GM12878 (cell line): Measurements from ENCODE around the gene TRPM6. TPM values are rescaled to one million over a fixed set of nuclear protein-coding genes. Genes with fewer than 3 reads are reported as not detected.
A peak's percentile ranks its signal among the peaks of the same experiment; 100 is the strongest.

Experiments
- ATAC-seq: fragments of 200-7000 bp; cut with Tn5 transposase; 3 replicates; pipeline ENCODE4 v1.9.1; 2020; ENCODE audit warnings: mild to moderate bottlenecking, moderate library complexity
- BruUV-seq: library from RNA; stranded (reverse); fragments of 400-500 nt; replicated peaks from 2 replicates; lab custom pipeline; 2021; lab: Mats Ljungman, UMichigan
- CTCF ChIA-PET: fragments of 300-600 bp; sonication (Branson Sonifier 250); formaldehyde crosslinking; extraction: SDS; loops from one replicate; lab custom pipeline; 2021; ENCODE audit warnings: inconsistent platforms; lab: Yijun Ruan, JAX
- POLR2A ChIA-PET: fragments of 350-600 bp; formaldehyde crosslinking; extraction: SDS; loops from one replicate; lab custom pipeline; 2021; ENCODE audit warnings: inconsistent platforms; lab: Charles Lee
- RAD21 ChIA-PET: fragments of 300-600 bp; sonication (Branson Sonifier 250); formaldehyde crosslinking; loops from one replicate; lab custom pipeline; 2023; ENCODE audit warnings: antibody characterized with exemption; ENCODE audit not compliant: unreplicated experiment; lab: Charles Lee
- SMC1A ChIA-PET: fragments of 300-600 bp; sonication (Branson Sonifier 250); formaldehyde crosslinking; loops from one replicate; lab custom pipeline; 2023; ENCODE audit not compliant: unreplicated experiment, uncharacterized antibody; lab: Charles Lee
- DNase-seq: peaks from one replicate; pipeline ENCODE4 v3.0.0-alpha.2; 2011; ENCODE audit warnings: low read depth, low spot score
- FAIRE-seq: peaks from 3 replicates; lab custom pipeline; 2011; peaks lifted over from hg19 to GRCh38; lab: Jason Lieb, UNC
- H2AFZ ChIP-seq: 2 replicates; pipeline ENCODE4 v1.6.0; 2011; ENCODE audit warnings: low read depth, low read length, control low read depth; ENCODE audit not compliant: control insufficient read depth
- H3K27ac ChIP-seq: 2 replicates; pipeline ENCODE4 v1.5.1; 2011; ENCODE audit warnings: control low read depth; ENCODE audit not compliant: control insufficient read depth, insufficient read depth
- H3K27me3 ChIP-seq, 2 experiments: replicated peaks in 1 of 2; 2 replicates each; pipeline versions ENCODE4 v1.6.0 to v1.6.1; 2011; ENCODE audit warnings: low read length in 1 of 2; ENCODE audit not compliant: control insufficient read depth in 2 of 2, insufficient read depth in 2 of 2
- H3K36me3 ChIP-seq, 2 experiments: 2 replicates each; pipeline ENCODE4 v1.5.1; 2011; ENCODE audit warnings: low read length in 1 of 2; ENCODE audit not compliant: control insufficient read depth in 2 of 2, insufficient read depth in 2 of 2
- H3K4me1 ChIP-seq: 2 replicates; pipeline ENCODE4 v1.6.1; 2011; ENCODE audit warnings: mild to moderate bottlenecking, low read length, moderate library complexity, mixed read lengths; ENCODE audit not compliant: control insufficient read depth, insufficient read depth
- H3K4me2 ChIP-seq: 2 replicates; pipeline ENCODE4 v1.6.0; 2011; ENCODE audit warnings: control low read depth; ENCODE audit not compliant: control insufficient read depth, insufficient read depth
- H3K4me3 ChIP-seq: fragments of 200-600 bp; sonication (generic); 2 replicates; pipeline ENCODE4 v1.5.1; 2016
- H3K79me2 ChIP-seq: 2 replicates; pipeline ENCODE4 v1.6.0; 2011; ENCODE audit warnings: low read length; ENCODE audit not compliant: control insufficient read depth, insufficient read depth
- H3K9ac ChIP-seq: 2 replicates; pipeline ENCODE4 v1.8.0; 2011; ENCODE audit warnings: low read length, control low read depth, mixed read lengths; ENCODE audit not compliant: control insufficient read depth, insufficient read depth
- H3K9me3 ChIP-seq: replicated peaks from 3 replicates; pipeline ENCODE4 v1.5.1; 2011; ENCODE audit warnings: mild to moderate bottlenecking, low read length; ENCODE audit not compliant: control insufficient read depth, insufficient read depth
- H4K20me1 ChIP-seq: 2 replicates; pipeline ENCODE4 v1.6.0; 2011; ENCODE audit not compliant: control insufficient read depth, insufficient read depth
- CBX5 ChIP-seq: sonication (generic); IDR thresholded peaks from 2 replicates; pipeline ENCODE4 v1.6.1; 2016; ENCODE audit warnings: low read depth, moderate library complexity, mild to moderate bottlenecking, inconsistent platforms
- CHD2 ChIP-seq: IDR thresholded peaks from 2 replicates; pipeline ENCODE4 v1.6.1; 2011; ENCODE audit warnings: low read depth, low read length, improper control_type of control experiment, borderline replicate concordance
- E2F4 ChIP-seq: IDR thresholded peaks from 2 replicates; pipeline ENCODE4 v1.6.1; 2012; ENCODE audit warnings: low read depth, low read length, improper control_type of control experiment
- ESRRA ChIP-seq: IDR thresholded peaks from 2 replicates; pipeline ENCODE4 v1.6.1; 2012; ENCODE audit warnings: mild to moderate bottlenecking, low read length, improper control_type of control experiment
- FOS ChIP-seq: IDR thresholded peaks from 3 replicates; pipeline ENCODE4 v1.6.1; 2011; ENCODE audit warnings: borderline replicate concordance; ENCODE audit not compliant: insufficient read length; ENCODE audit errors: extremely low read depth
- PAX5 ChIP-seq: IDR thresholded peaks from 2 replicates; pipeline ENCODE4 v1.6.1; 2011; ENCODE audit warnings: low read depth, low read length, borderline replicate concordance
- SIN3A ChIP-seq: IDR thresholded peaks from 2 replicates; pipeline ENCODE4 v1.6.1; 2012; ENCODE audit warnings: low read depth, low read length, improper control_type of control experiment
- SKIL ChIP-seq: fragments of 450-650 bp; IDR thresholded peaks from 2 replicates; pipeline ENCODE4 v1.6.1; 2017; ENCODE audit warnings: mild to moderate bottlenecking, low read depth, inconsistent platforms; ENCODE audit not compliant: poor library complexity, severe bottlenecking
- SUZ12 ChIP-seq: fragments of 200-600 bp; sonication (generic); IDR thresholded peaks from one replicate; pipeline ENCODE4 v1.6.1; 2018; ENCODE audit warnings: antibody characterized with exemption, mild to moderate bottlenecking; ENCODE audit not compliant: unreplicated experiment
- TARDBP ChIP-seq: IDR thresholded peaks from 2 replicates; pipeline ENCODE4 v1.6.1; 2016; ENCODE audit warnings: borderline replicate concordance
- WRNIP1 ChIP-seq: IDR thresholded peaks from 2 replicates; pipeline ENCODE4 v1.6.1; 2011; ENCODE audit warnings: low read depth, low read length, improper control_type of control experiment, borderline replicate concordance
- WGBS: methylation state at CpG from one replicate; pipeline ENCODE4 v1.1.6; 2016; ENCODE audit warnings: low lambda C conversion rate; ENCODE audit not compliant: insufficient replicate concordance, insufficient coverage; ENCODE audit errors: missing lambda C conversion rate; 5-methylcytosine and 5-hydroxymethylcytosine counted together
- in situ Hi-C: fragments of 300-500 bp; cut with MboI; formaldehyde crosslinking; loops from 9 replicates; pipeline ENCODE4 v1.14.3; 2018; ENCODE audit warnings: mixed read lengths
- intact Hi-C: fragments of 100-400 bp; cut with micrococcal nuclease; formaldehyde crosslinking; loops from one replicate; pipeline ENCODE4 v1.14.2; 2022; ENCODE audit not compliant: unreplicated experiment
- polyA plus RNA-seq, 11 experiments: library from polyadenylated mRNA; depleted of rRNA in 4 of 11; unstranded in 6 of 11; stranded (reverse) in 5 of 11; fragments of >200 nt; fragmentation: Nextera tagmentation in 4 of 11; fragmentation: Illumina TruSeq in 1 of 11; extraction: Ambion mirVana in 4 of 11; extraction: Trizol in 1 of 11; gene quantifications; 1 replicate in 1 of 11; 2 replicates in 10 of 11; pipeline versions ENCODE4 v1.2.1 to v1.2.3, GENCODE V29; 2011 to 2016; ENCODE audit warnings: inconsistent platforms in 2 of 11, missing spikeins in 2 of 11, low read depth in 1 of 11
- total RNA-seq, 4 experiments: library from RNA; depleted of rRNA in 3 of 4; stranded (reverse); fragments of >200 nt in 3 of 4; fragmentation: Illumina TruSeq in 1 of 4; extraction: Trizol in 1 of 4; gene quantifications; 2 replicates each; pipeline versions ENCODE4 v1.2.1 to v1.2.3, GENCODE V29; 2013 to 2021
- TF ChIP-seq, protein P1 (sequence below): IDR thresholded peaks from 2 replicates; pipeline ENCODE4 v1.6.1; 2012; ENCODE audit warnings: low read depth, low read length, improper control_type of control experiment

TRPM6 gene
- total and polyA plus RNA-seq, 10 of the 15 experiments (the other 5 are each of a cell fraction or from before 2014, with no cell fraction given) = under 0.01 to 0.34 (median 0.05) TPM; not detected in 1

- SMC1A ChIA-PET = interaction anchor here (0.8 kb wide), 1 partner anchor 43 kb away, joined by 3 read pairs; no protein-coding TSS in a partner anchor
- no TSS peak for BruUV-seq
- RAD21 ChIA-PET = no interaction called here
- FAIRE-seq (no peak), ATAC-seq (no peak), DNase-seq (no peak)
- CTCF ChIA-PET = interaction anchor here (1.1 kb wide), 1 partner anchor 86 kb away, joined by 4 read pairs; no protein-coding TSS in a partner anchor
- TF ChIP-seq SIN3A (no peak), SKIL (no peak)
- no peak overlapping the region for H3K4me3 ChIP-seq
- no peaks in the 10 kb centered on the region for H4K20me1 ChIP-seq
- no peaks in the 10 kb centered on the region for H3K27me3 ChIP-seq
- H3K4me2 ChIP-seq = no peak overlapping the region
- in situ Hi-C loops = no loop called here
- no peaks in the 10 kb centered on the region for H3K79me2 ChIP-seq
- POLR2A ChIA-PET = no interaction called here
- no peaks in the 10 kb centered on the region for H3K4me1 ChIP-seq
- no peak overlapping the region for H2AFZ ChIP-seq
- H3K9me3 ChIP-seq = no peaks in the 10 kb centered on the region
- WGBS = 48% methylated on average over 2 of the region's 2 CpGs
- no peak overlapping the region for H3K9ac ChIP-seq
- intact Hi-C loops = no loop called here
- no peaks in the 10 kb centered on the region for H3K36me3 ChIP-seq
- no peak overlapping the region for H3K27ac ChIP-seq
Observed at GRCh38 chr9:74859786-74860185, 27.9 kb downstream of the TRPM6 start.

GRCh38 chr9:74858751-74859414 is 28.8 kb downstream of the TRPM6 start:
- H3K4me2 ChIP-seq = no peak overlapping the region
- intact Hi-C loops = loop anchor here (1.0 kb wide), 1 partner anchor 21 kb away; no protein-coding TSS in a partner anchor
- H3K4me3 ChIP-seq = no peak overlapping the region
- H3K9me3 ChIP-seq = no peaks in the 10 kb centered on the region
- no peaks in the 10 kb centered on the region for H3K36me3 ChIP-seq
- H3K4me1 ChIP-seq = no peaks in the 10 kb centered on the region
- H2AFZ ChIP-seq = peak overlapping the region; percentile 7; the same call in 1 of the 2 replicates
- BruUV-seq = no TSS peak
- FAIRE-seq (no peak), ATAC-seq (peak; percentile 39), DNase-seq (no peak)
- RAD21 ChIA-PET = interaction anchor here (0.6 kb wide), 1 partner anchor 93 kb away, joined by 3 read pairs; no protein-coding TSS in a partner anchor
- no peak overlapping the region for H3K9ac ChIP-seq
- in situ Hi-C loops = no loop called here
- H3K79me2 ChIP-seq = no peaks in the 10 kb centered on the region
- no peaks in the 10 kb centered on the region for H3K27me3 ChIP-seq
- POLR2A ChIA-PET = no interaction called here
- CTCF ChIA-PET = interaction anchor here (1.1 kb wide), 1 partner anchor 85 kb away, joined by 4 read pairs; no protein-coding TSS in a partner anchor
- SMC1A ChIA-PET = interaction anchor here (0.8 kb wide), 1 partner anchor 42 kb away, joined by 3 read pairs; no protein-coding TSS in a partner anchor
- 45% methylated on average over 4 of the region's 4 CpGs for WGBS
- no peaks in the 10 kb centered on the region for H4K20me1 ChIP-seq
- no peak overlapping the region for H3K27ac ChIP-seq
- no peak for TF ChIP-seq CHD2
- no peak for TF ChIP-seq TARDBP
- no peak for TF ChIP-seq CBX5
- TF ChIP-seq PAX5 = no peak
- TF ChIP-seq, protein P1, sequence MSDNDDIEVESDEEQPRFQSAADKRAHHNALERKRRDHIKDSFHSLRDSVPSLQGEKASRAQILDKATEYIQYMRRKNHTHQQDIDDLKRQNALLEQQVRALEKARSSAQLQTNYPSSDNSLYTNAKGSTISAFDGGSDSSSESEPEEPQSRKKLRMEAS = no peak
- TF ChIP-seq FOS = no peak
- no peak for TF ChIP-seq E2F4
- TF ChIP-seq WRNIP1 = no peak
- no peak for TF ChIP-seq ESRRA
- TF ChIP-seq SUZ12 = no peak
